Neural progenitor cell (in vitro differentiated cells): ENCODE results near the gene GINS2.

Experiments
- CTCF ChIP-seq: fragments of 200-600 bp; sonication (generic); IDR thresholded peaks from 2 replicates; pipeline ENCODE4 v1.5.1; 2017; ENCODE audit warnings: antibody characterized with exemption, mild to moderate bottlenecking
- EZH2 ChIP-seq: fragments of 200-600 bp; sonication (generic); IDR thresholded peaks from 2 replicates; pipeline ENCODE4 v1.6.1; 2017; ENCODE audit warnings: antibody characterized with exemption, mild to moderate bottlenecking, moderate library complexity

DNA sequence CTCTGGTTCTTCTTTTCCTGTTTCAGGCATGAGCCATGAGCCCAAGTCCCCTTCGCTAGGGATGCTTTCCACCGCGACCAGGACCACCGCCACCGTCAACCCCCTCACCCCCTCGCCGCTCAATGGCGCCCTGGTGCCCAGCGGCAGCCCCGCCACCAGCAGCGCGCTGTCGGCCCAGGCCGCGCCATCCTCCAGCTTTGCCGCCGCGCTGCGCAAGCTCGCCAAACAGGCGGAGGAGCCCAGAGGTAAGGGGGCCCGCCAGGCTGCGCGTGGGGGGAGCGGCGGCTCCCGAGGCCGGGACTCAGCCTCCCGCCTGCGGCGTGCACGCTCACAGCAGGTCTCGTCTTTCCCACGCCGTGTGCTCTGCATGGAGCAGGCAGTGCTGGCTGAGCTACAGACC is 54.9 kb downstream of the GINS2 start:
- TF ChIP-seq CTCF (no peak), EZH2 (no peak)
